ENCODE results near the gene EHD1.

EHD1 gene

DNA sequence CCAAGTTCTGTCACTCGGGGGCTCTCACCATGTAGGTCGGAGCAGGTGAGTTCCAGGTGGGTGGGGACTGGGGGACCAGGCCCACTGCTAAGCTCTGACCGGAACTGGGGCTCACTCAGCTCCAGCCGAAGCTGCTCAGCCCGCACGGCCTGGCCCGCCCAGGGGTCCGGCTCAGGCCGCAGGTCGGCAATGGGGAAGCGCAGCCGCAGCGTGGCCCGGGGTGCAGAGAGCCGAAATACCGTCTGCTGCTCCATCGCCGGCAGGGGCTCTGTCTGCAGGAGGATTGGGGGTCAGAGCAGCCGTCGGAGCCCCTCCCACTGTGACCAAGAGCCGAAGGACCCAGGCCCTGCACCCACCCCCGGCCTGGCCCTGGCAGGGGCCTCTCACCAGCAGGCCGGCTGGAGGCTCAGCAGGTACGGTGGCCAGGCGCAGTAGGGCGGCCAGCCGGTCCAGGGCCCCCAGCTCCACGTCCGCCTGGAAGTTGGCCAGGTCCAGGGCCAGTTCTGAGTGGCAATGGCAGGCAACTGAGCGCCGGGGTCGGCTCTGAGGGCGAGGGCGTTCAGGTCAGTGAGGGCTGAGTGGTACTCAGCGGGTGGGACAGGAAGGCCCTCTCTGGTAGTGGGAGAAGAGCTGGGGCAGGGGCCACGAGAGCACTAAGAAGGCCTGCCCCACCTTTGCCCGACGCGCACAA lies 31.4 kb upstream of the EHD1 start:
- Histone ChIP-seq H3K9me2 (replicated peaks; ENCODE audit: insufficient read depth, low read length) (no peaks in the 10 kb centered on the region), H4K20me1 (ENCODE audit: low read depth, low read length) (no peaks in the 10 kb centered on the region), H3K9me3 (ENCODE audit: insufficient read depth, low read length) (no peaks in the 10 kb centered on the region), H3K9ac (ENCODE audit: low read length) (no peak overlapping the region), H2AFZ (ENCODE audit: low read depth, low read length, severe bottlenecking) (no peak overlapping the region), H3K4me2 (ENCODE audit: low read depth, low read length, poor library complexity, severe bottlenecking) (no peak overlapping the region), H3K27me3 (ENCODE audit: low read length) (no peaks in the 10 kb centered on the region), H3F3A (ENCODE audit: insufficient read depth) (no peaks in the 10 kb centered on the region), H3K27ac (ENCODE audit: low read depth, low read length) (no peak overlapping the region), H3K36me3 (ENCODE audit: low read length) (no peaks in the 10 kb centered on the region), H3K79me2 (ENCODE audit: insufficient read depth, low read length) (no peaks in the 10 kb centered on the region), H3K4me3 (ENCODE audit: insufficient read depth, low read length, poor library complexity, severe bottlenecking) (no peak overlapping the region)
- TF ChIP-seq EZH2phosphoT487 (conservative IDR thresholded peaks at IDR 0.05; ENCODE audit: low read length), result no peak
- TF ChIP-seq, protein P1, sequence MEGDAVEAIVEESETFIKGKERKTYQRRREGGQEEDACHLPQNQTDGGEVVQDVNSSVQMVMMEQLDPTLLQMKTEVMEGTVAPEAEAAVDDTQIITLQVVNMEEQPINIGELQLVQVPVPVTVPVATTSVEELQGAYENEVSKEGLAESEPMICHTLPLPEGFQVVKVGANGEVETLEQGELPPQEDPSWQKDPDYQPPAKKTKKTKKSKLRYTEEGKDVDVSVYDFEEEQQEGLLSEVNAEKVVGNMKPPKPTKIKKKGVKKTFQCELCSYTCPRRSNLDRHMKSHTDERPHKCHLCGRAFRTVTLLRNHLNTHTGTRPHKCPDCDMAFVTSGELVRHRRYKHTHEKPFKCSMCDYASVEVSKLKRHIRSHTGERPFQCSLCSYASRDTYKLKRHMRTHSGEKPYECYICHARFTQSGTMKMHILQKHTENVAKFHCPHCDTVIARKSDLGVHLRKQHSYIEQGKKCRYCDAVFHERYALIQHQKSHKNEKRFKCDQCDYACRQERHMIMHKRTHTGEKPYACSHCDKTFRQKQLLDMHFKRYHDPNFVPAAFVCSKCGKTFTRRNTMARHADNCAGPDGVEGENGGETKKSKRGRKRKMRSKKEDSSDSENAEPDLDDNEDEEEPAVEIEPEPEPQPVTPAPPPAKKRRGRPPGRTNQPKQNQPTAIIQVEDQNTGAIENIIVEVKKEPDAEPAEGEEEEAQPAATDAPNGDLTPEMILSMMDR (IDR thresholded peaks at IDR 0.05; ENCODE audit: insufficient read depth, low read length, poor library complexity, severe bottlenecking), result no peak

DNA sequence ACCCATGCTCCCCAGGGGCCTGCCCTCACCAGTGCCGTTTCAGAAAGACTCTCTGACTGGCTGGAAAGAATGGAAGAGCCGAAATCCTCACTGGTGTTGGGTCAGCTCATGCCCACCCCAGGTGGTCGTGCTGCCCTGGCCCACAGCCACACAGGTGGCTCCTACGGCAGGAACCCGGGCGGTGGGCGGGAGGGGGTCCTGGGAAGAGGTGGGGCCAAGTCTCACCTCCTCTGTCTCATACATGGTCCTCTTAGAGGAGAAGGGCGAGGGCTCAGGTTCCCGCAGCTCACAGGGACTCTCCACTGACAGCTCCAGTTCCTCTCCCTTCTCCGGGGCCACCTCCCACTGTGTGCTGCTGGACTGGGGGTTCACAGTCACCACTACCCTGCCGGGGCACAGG lies 30.3 kb upstream of the EHD1 start:
- Histone ChIP-seq H3K36me3 (ENCODE audit: low read length) (no peaks in the 10 kb centered on the region), H3K4me3 (ENCODE audit: insufficient read depth, low read length, poor library complexity, severe bottlenecking) (no peak overlapping the region), H4K20me1 (ENCODE audit: low read depth, low read length) (no peaks in the 10 kb centered on the region), H3K27me3 (ENCODE audit: low read length) (no peaks in the 10 kb centered on the region), H3F3A (ENCODE audit: insufficient read depth) (no peaks in the 10 kb centered on the region), H3K9me2 (replicated peaks; ENCODE audit: insufficient read depth, low read length) (no peaks in the 10 kb centered on the region), H3K27ac (ENCODE audit: low read depth, low read length) (no peak overlapping the region), H3K79me2 (ENCODE audit: insufficient read depth, low read length) (no peaks in the 10 kb centered on the region), H3K9me3 (ENCODE audit: insufficient read depth, low read length) (no peaks in the 10 kb centered on the region), H3K4me2 (ENCODE audit: low read depth, low read length, poor library complexity, severe bottlenecking) (no peak overlapping the region), H3K9ac (ENCODE audit: low read length) (no peak overlapping the region), H2AFZ (ENCODE audit: low read depth, low read length, severe bottlenecking) (no peak overlapping the region)
- TF ChIP-seq, protein P1 (IDR thresholded peaks at IDR 0.05; ENCODE audit: insufficient read depth, low read length, poor library complexity, severe bottlenecking), result no peak
- TF ChIP-seq EZH2phosphoT487 (conservative IDR thresholded peaks at IDR 0.05; ENCODE audit: low read length), result no peak

DNA sequence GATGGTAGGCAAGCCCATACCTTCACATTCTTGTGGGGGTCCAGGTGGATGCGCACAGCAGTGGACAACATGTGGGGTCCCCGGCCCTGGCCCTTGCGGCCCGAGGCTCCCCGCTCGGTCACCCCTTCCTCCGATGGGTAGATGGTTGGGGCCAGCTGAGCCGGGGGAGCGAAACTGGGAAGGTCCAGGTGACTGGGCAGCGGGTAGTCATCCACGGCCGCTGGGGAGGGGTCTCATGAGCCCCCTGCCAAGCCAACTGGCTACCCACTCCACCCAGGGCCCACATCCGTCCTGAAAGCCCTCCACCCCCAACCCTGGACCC lies 27.9 kb upstream of the EHD1 start:
- no peak for TF ChIP-seq EZH2phosphoT487 (conservative IDR thresholded peaks at IDR 0.05; ENCODE audit: low read length)
- Histone ChIP-seq H3K9me3 (ENCODE audit: insufficient read depth, low read length) (no peaks in the 10 kb centered on the region), H3K9me2 (replicated peaks; ENCODE audit: insufficient read depth, low read length) (no peaks in the 10 kb centered on the region), H3K36me3 (ENCODE audit: low read length) (no peaks in the 10 kb centered on the region), H3K27me3 (ENCODE audit: low read length) (no peaks in the 10 kb centered on the region), H3F3A (ENCODE audit: insufficient read depth) (no peaks in the 10 kb centered on the region), H4K20me1 (ENCODE audit: low read depth, low read length) (no peaks in the 10 kb centered on the region), H3K4me3 (ENCODE audit: insufficient read depth, low read length, poor library complexity, severe bottlenecking) (no peak overlapping the region), H3K9ac (ENCODE audit: low read length) (no peak overlapping the region), H3K27ac (ENCODE audit: low read depth, low read length) (no peak overlapping the region), H3K79me2 (ENCODE audit: insufficient read depth, low read length) (no peaks in the 10 kb centered on the region), H3K4me2 (ENCODE audit: low read depth, low read length, poor library complexity, severe bottlenecking) (no peak overlapping the region), H2AFZ (ENCODE audit: low read depth, low read length, severe bottlenecking) (no peak overlapping the region)

GRCh38 chr11:64905516-64906313 lies 27.3 kb upstream of the EHD1 start:
- Histone ChIP-seq H3K4me3 (ENCODE audit: insufficient read depth, low read length, poor library complexity, severe bottlenecking) (no peak overlapping the region), H3K36me3 (ENCODE audit: low read length) (no peaks in the 10 kb centered on the region), H3K27me3 (ENCODE audit: low read length) (no peaks in the 10 kb centered on the region), H3K9me2 (replicated peaks; ENCODE audit: insufficient read depth, low read length) (no peaks in the 10 kb centered on the region), H3K4me2 (ENCODE audit: low read depth, low read length, poor library complexity, severe bottlenecking) (no peak overlapping the region), H3F3A (ENCODE audit: insufficient read depth) (no peaks in the 10 kb centered on the region), H3K9ac (ENCODE audit: low read length) (no peak overlapping the region), H3K27ac (ENCODE audit: low read depth, low read length) (no peak overlapping the region), H2AFZ (ENCODE audit: low read depth, low read length, severe bottlenecking) (no peak overlapping the region), H4K20me1 (ENCODE audit: low read depth, low read length) (no peaks in the 10 kb centered on the region), H3K79me2 (ENCODE audit: insufficient read depth, low read length) (no peaks in the 10 kb centered on the region), H3K9me3 (ENCODE audit: insufficient read depth, low read length) (no peaks in the 10 kb centered on the region)
- no peak for TF ChIP-seq EZH2phosphoT487 (conservative IDR thresholded peaks at IDR 0.05; ENCODE audit: low read length)
- TF ChIP-seq, protein P1 (IDR thresholded peaks at IDR 0.05; ENCODE audit: insufficient read depth, low read length, poor library complexity, severe bottlenecking), result no peak

All from SU-DHL-6 (cell line).